ENCODE data around the gene ADGB. TPM values are rescaled to one million over a fixed set of nuclear protein-coding genes. Genes with fewer than 3 reads are reported as not detected.

ADGB gene
- polyA plus RNA-seq, 1 donor (not counting 4 experiments of a cell fraction or from before 2014, with no cell fraction given): not detected

- no peak for TF ChIP-seq EZH2 (IDR thresholded peaks at IDR 0.05; ENCODE audit: low read length)
- TF ChIP-seq CTCF (optimal IDR thresholded peaks at IDR 0.05 in 1 of 3, IDR thresholded peaks at IDR 0.05 in 1 of 3, conservative IDR thresholded peaks at IDR 0.05 in 1 of 3; ENCODE audit: extremely low read depth in 1 of 3, insufficient read depth in 2 of 3, low read length in 3 of 3): no peak
- no peaks in the 10 kb centered on the region for H3K4me1 ChIP-seq (ENCODE audit: control insufficient read depth, extremely low read depth, insufficient read depth, low read length)
- H3K9me1 ChIP-seq (ENCODE audit: control insufficient read depth, extremely low read depth, insufficient read depth, low read length): no peaks in the 10 kb centered on the region
- H4K20me1 ChIP-seq (ENCODE audit: control insufficient read depth, extremely low read depth, insufficient read depth, low read length): no peaks in the 10 kb centered on the region
- FAIRE-seq (no peak), DNase-seq (ENCODE audit: low read depth, low spot score) (no peak)
- H3K9me3 ChIP-seq (ENCODE audit: control insufficient read depth, low read depth, low read length): no peaks in the 10 kb centered on the region
- no peaks in the 10 kb centered on the region for H3K36me3 ChIP-seq (ENCODE audit: control insufficient read depth in 2 of 2, extremely low read depth in 1 of 2, insufficient read depth in 2 of 2, low read length in 2 of 2)
- H3K79me2 ChIP-seq (ENCODE audit: control insufficient read depth, insufficient read depth, low read length): no peaks in the 10 kb centered on the region
- dilution Hi-C loops (cut with MboI; ENCODE audit: extremely low pct_ligation_motif_present, low sequenced_read_pairs): no loop called here
- no peak overlapping the region for H3K4me2 ChIP-seq (ENCODE audit: control insufficient read depth, extremely low read depth, insufficient read depth, low read depth, low read length)
- H2AFZ ChIP-seq (ENCODE audit: control insufficient read depth, low read length): no peak overlapping the region
- no peak overlapping the region for H3K4me3 ChIP-seq (ENCODE audit: control insufficient read depth in 2 of 3, extremely low read depth in 1 of 3, insufficient read depth in 2 of 3, low read depth in 1 of 3, low read length in 3 of 3)
- H3K27ac ChIP-seq (ENCODE audit: control insufficient read depth, insufficient read depth, low read length): no peak overlapping the region
- H3K9ac ChIP-seq (ENCODE audit: control insufficient read depth, extremely low read depth, insufficient read depth, low read length): no peak overlapping the region
- H3K27me3 ChIP-seq (ENCODE audit: control insufficient read depth, extremely low read depth, insufficient read depth, low read length): no peaks in the 10 kb centered on the region
These were observed 168.9 kb downstream of the ADGB start for GRCh38 chr6:146767632-146768031.

GRCh38 chr6:146768722-146769121, 169.9 kb downstream of the ADGB start:
- H3K9me3 ChIP-seq (ENCODE audit: control insufficient read depth, low read depth, low read length): no peaks in the 10 kb centered on the region
- H3K4me1 ChIP-seq (ENCODE audit: control insufficient read depth, extremely low read depth, insufficient read depth, low read length): no peaks in the 10 kb centered on the region
- no peaks in the 10 kb centered on the region for H3K79me2 ChIP-seq (ENCODE audit: control insufficient read depth, insufficient read depth, low read length)
- no peaks in the 10 kb centered on the region for H3K27me3 ChIP-seq (ENCODE audit: control insufficient read depth, extremely low read depth, insufficient read depth, low read length)
- H2AFZ ChIP-seq (ENCODE audit: control insufficient read depth, low read length): no peak overlapping the region
- no peaks in the 10 kb centered on the region for H4K20me1 ChIP-seq (ENCODE audit: control insufficient read depth, extremely low read depth, insufficient read depth, low read length)
- FAIRE-seq: no peak
- H3K9ac ChIP-seq (ENCODE audit: control insufficient read depth, extremely low read depth, insufficient read depth, low read length): no peak overlapping the region
- H3K4me3 ChIP-seq (ENCODE audit: control insufficient read depth in 2 of 3, extremely low read depth in 1 of 3, insufficient read depth in 2 of 3, low read depth in 1 of 3, low read length in 3 of 3): no peak overlapping the region
- no peak overlapping the region for H3K4me2 ChIP-seq (ENCODE audit: control insufficient read depth, extremely low read depth, insufficient read depth, low read depth, low read length)
- H3K9me1 ChIP-seq (ENCODE audit: control insufficient read depth, extremely low read depth, insufficient read depth, low read length): no peaks in the 10 kb centered on the region
- no peaks in the 10 kb centered on the region for H3K36me3 ChIP-seq (ENCODE audit: control insufficient read depth in 2 of 2, extremely low read depth in 1 of 2, insufficient read depth in 2 of 2, low read length in 2 of 2)
- no peak for DNase-seq (ENCODE audit: low read depth, low spot score)
- TF ChIP-seq CTCF (optimal IDR thresholded peaks at IDR 0.05 in 1 of 3, IDR thresholded peaks at IDR 0.05 in 1 of 3, conservative IDR thresholded peaks at IDR 0.05 in 1 of 3; ENCODE audit: extremely low read depth in 1 of 3, insufficient read depth in 2 of 3, low read length in 3 of 3) (no peak), EZH2 (IDR thresholded peaks at IDR 0.05; ENCODE audit: low read length) (no peak)
- H3K27ac ChIP-seq (ENCODE audit: control insufficient read depth, insufficient read depth, low read length): no peak overlapping the region
- dilution Hi-C loops (cut with MboI; ENCODE audit: extremely low pct_ligation_motif_present, low sequenced_read_pairs): no loop called here

All from keratinocyte (primary cell).